K562 (cell line): Measurements from ENCODE around the gene CAMSAP3. TPM values are rescaled to one million over a fixed set of nuclear protein-coding genes. Genes with fewer than 3 reads are reported as not detected.

Experiments
- ATAC-seq: fragments of 200-7000 bp; cut with Tn5 transposase; 3 replicates; pipeline ENCODE4 v1.9.1; 2020; ENCODE audit warnings: moderate library complexity
- BruUV-seq: library from RNA; stranded (reverse); fragments of 400-500 nt; replicated peaks from 2 replicates; lab custom pipeline; 2021; lab: Mats Ljungman, UMichigan
- CTCF ChIA-PET: fragments of 300-600 bp; formaldehyde crosslinking; extraction: SDS; loops from one replicate; lab custom pipeline; 2021; ENCODE audit warnings: low intra/inter-chr PET ratio; lab: Yijun Ruan, JAX
- POLR2A ChIA-PET: fragments of 300-600, 350-650 bp; sonication (Branson Sonifier 250); formaldehyde crosslinking; extraction: SDS; loops from one replicate; lab custom pipeline; 2021; ENCODE audit warnings: antibody characterized with exemption, inconsistent platforms; lab: Yijun Ruan, JAX
- DNase-seq, 4 experiments: peaks; one replicate each; pipeline versions ENCODE4 v3.0.0 to v3.0.0-alpha.2; 2011 to 2018; ENCODE audit warnings: low spot score in 3 of 4, mixed read lengths in 3 of 4; ENCODE audit errors: extremely low read depth in 1 of 4
- FAIRE-seq: peaks from 2 replicates; lab custom pipeline; 2011; peaks lifted over from hg19 to GRCh38; lab: Jason Lieb, UNC
- H2AFZ ChIP-seq: 2 replicates; pipeline ENCODE4 v1.6.0; 2011; ENCODE audit warnings: low read depth, low read length, control low read depth, inconsistent platforms
- H3K27ac ChIP-seq: fragments of 200-600 bp; 3 replicates; pipeline ENCODE4 v1.8.0; 2011; ENCODE audit warnings: low read depth, mild to moderate bottlenecking, control low read depth, inconsistent platforms, low read length, moderate library complexity, mixed read lengths; ENCODE audit errors: extremely low read depth
- H3K27me3 ChIP-seq, 2 experiments: fragments of 300-600 bp in 1 of 2; 2 replicates in 1 of 2; 3 replicates in 1 of 2; pipeline versions ENCODE4 v1.6.0 to v1.8.0; 2011; ENCODE audit warnings: inconsistent platforms in 2 of 2, low read length in 2 of 2, mild to moderate bottlenecking in 1 of 2, mixed read lengths in 1 of 2, moderate library complexity in 1 of 2; ENCODE audit not compliant: control insufficient read depth in 2 of 2, insufficient read depth in 2 of 2
- H3K36me3 ChIP-seq: fragments of 300-600 bp; 3 replicates; pipeline ENCODE4 v1.8.0; 2011; ENCODE audit warnings: mild to moderate bottlenecking, low read length, inconsistent platforms; ENCODE audit not compliant: control insufficient read depth, insufficient read depth
- H3K4me1 ChIP-seq, 2 experiments: fragments of 200-600 bp in 1 of 2; replicated peaks in 1 of 2; 2 replicates in 1 of 2; 3 replicates in 1 of 2; pipeline versions ENCODE4 v1.5.1 to v1.8.0; 2011; ENCODE audit warnings: inconsistent platforms in 2 of 2, low read length in 2 of 2, mild to moderate bottlenecking in 1 of 2, mixed read lengths in 1 of 2, moderate library complexity in 1 of 2; ENCODE audit not compliant: control insufficient read depth in 2 of 2, insufficient read depth in 2 of 2
- H3K4me2 ChIP-seq: 2 replicates; pipeline ENCODE4 v1.6.1; 2011; ENCODE audit warnings: low read length, control low read depth, inconsistent platforms, mixed read lengths; ENCODE audit not compliant: insufficient read depth
- H3K4me3 ChIP-seq: fragments of 200-600 bp; sonication (generic), shearing (Covaris generic); 2 replicates; pipeline ENCODE4 v1.5.1; 2016; ENCODE audit warnings: control low read depth, inconsistent platforms
- H3K79me2 ChIP-seq: fragments of 200-600 bp; 3 replicates; pipeline ENCODE4 v1.8.0; 2011; ENCODE audit warnings: low read length, inconsistent platforms; ENCODE audit not compliant: control insufficient read depth, insufficient read depth
- H3K9ac ChIP-seq, 2 experiments: 2 replicates each; pipeline versions ENCODE4 v1.6.0 to v1.6.1; 2011; ENCODE audit warnings: low read depth in 2 of 2, low read length in 2 of 2, control low read depth in 1 of 2, inconsistent platforms in 1 of 2, mild to moderate bottlenecking in 1 of 2, mixed read lengths in 1 of 2; ENCODE audit not compliant: insufficient read depth in 1 of 2
- H3K9me1 ChIP-seq: one replicate; pipeline ENCODE4 v1.6.0; 2011; ENCODE audit warnings: inconsistent platforms, mild to moderate bottlenecking, low read length, moderate library complexity; ENCODE audit not compliant: control insufficient read depth, insufficient read depth
- H3K9me3 ChIP-seq: replicated peaks from 2 replicates; pipeline ENCODE4 v1.5.1; 2011; ENCODE audit warnings: low read depth, low read length, inconsistent platforms; ENCODE audit not compliant: control insufficient read depth, insufficient read depth
- H4K20me1 ChIP-seq: replicated peaks from 2 replicates; pipeline ENCODE4 v1.6.1; 2011; ENCODE audit warnings: low read length, inconsistent platforms, mixed read lengths; ENCODE audit not compliant: control insufficient read depth, insufficient read depth
- BACH1 ChIP-seq: fragments of 200-800 bp; sonication (Bioruptor generic); IDR thresholded peaks from 2 replicates; pipeline ENCODE4 v1.6.1; 2016; ENCODE audit warnings: missing genetic modification characterization, missing compliant biosample characterization
- DPF2 ChIP-seq: fragments of 450-650 bp; IDR thresholded peaks from 2 replicates; pipeline ENCODE4 v1.6.1; 2016
- FIP1L1 ChIP-seq: fragments of 200-400 bp; formaldehyde crosslinking; IDR thresholded peaks from 2 replicates; pipeline ENCODE4 v1.6.1; 2018; ENCODE audit warnings: mild to moderate bottlenecking, low read depth, low read length; ENCODE audit not compliant: poor library complexity, severe bottlenecking
- FOXK1 ChIP-seq: sonication (generic); formaldehyde crosslinking; IDR thresholded peaks from 2 replicates; pipeline ENCODE4 v1.8.0; 2022; ENCODE audit warnings: missing genetic modification reagents, mild to moderate bottlenecking, borderline replicate concordance
- GABPB1 ChIP-seq: sonication (generic); formaldehyde crosslinking; IDR thresholded peaks from 2 replicates; pipeline ENCODE4 v1.8.0; 2022; ENCODE audit warnings: mild to moderate bottlenecking, missing genetic modification reagents
- GTF2E2 ChIP-seq: fragments of 200-800 bp; sonication (Bioruptor generic); IDR thresholded peaks from 2 replicates; pipeline ENCODE4 v1.6.1; 2016; ENCODE audit warnings: missing genetic modification characterization, missing compliant biosample characterization
- HNRNPK ChIP-seq: fragments of 200-400 bp; formaldehyde crosslinking; IDR thresholded peaks from one replicate; pipeline ENCODE4 v1.6.1; 2018; ENCODE audit warnings: mild to moderate bottlenecking, low read depth, low read length; ENCODE audit not compliant: poor library complexity, severe bottlenecking
- LARP7 ChIP-seq: fragments of 450-650 bp; IDR thresholded peaks from 2 replicates; pipeline ENCODE4 v1.6.1; 2016
- MEF2A ChIP-seq: IDR thresholded peaks from 2 replicates; pipeline ENCODE4 v1.6.1; 2011; ENCODE audit warnings: low read depth, mild to moderate bottlenecking, low read length, moderate library complexity; ENCODE audit not compliant: control insufficient read depth
- NUFIP1 ChIP-seq: fragments of 450-650 bp; IDR thresholded peaks from 2 replicates; pipeline ENCODE4 v1.6.1; 2018; ENCODE audit not compliant: partially characterized antibody
- SIX5 ChIP-seq, 2 experiments: IDR thresholded peaks; 2 replicates each; pipeline ENCODE4 v1.6.1; 2011; ENCODE audit warnings: low read length in 2 of 2, borderline replicate concordance in 1 of 2, low read depth in 1 of 2, mild to moderate bottlenecking in 1 of 2, moderate library complexity in 1 of 2; ENCODE audit not compliant: insufficient read depth in 1 of 2
- TAF15 ChIP-seq: fragments of 200-400 bp; formaldehyde crosslinking; IDR thresholded peaks from 2 replicates; pipeline ENCODE4 v1.6.1; 2017; ENCODE audit warnings: mild to moderate bottlenecking, low read depth, low read length, moderate library complexity
- ZBTB7A ChIP-seq: IDR thresholded peaks from 2 replicates; pipeline ENCODE4 v1.6.1; 2011; ENCODE audit warnings: low read depth, mild to moderate bottlenecking, low read length, moderate library complexity, borderline replicate concordance; ENCODE audit not compliant: control insufficient read depth
- ZHX1 ChIP-seq: fragments of 150-350 bp; conservative IDR thresholded peaks from 2 replicates; pipeline ENCODE4 v1.6.1; 2014; ENCODE audit warnings: low read length
- ZNF584 ChIP-seq: fragments of 200-800 bp; sonication (Bioruptor generic); IDR thresholded peaks from 2 replicates; pipeline ENCODE4 v1.6.1; 2016; ENCODE audit warnings: low read depth, mild to moderate bottlenecking, missing genetic modification characterization, missing compliant biosample characterization
- ZNF79 ChIP-seq: fragments of 250-450 bp; sonication (Bioruptor Pico); IDR thresholded peaks from 2 replicates; pipeline ENCODE4 v1.4.0; 2020; ENCODE audit warnings: low read depth, mild to moderate bottlenecking, moderate library complexity
- WGBS: fragments of 100-300 bp; shearing (Covaris generic); methylation state at CpG from one replicate; pipeline ENCODE4 v1.1.6; 2016; ENCODE audit warnings: low coverage, mixed read lengths; ENCODE audit not compliant: insufficient coverage; ENCODE audit errors: missing lambda C conversion rate; 5-methylcytosine and 5-hydroxymethylcytosine counted together
- in situ Hi-C: fragments of 300-500 bp; cut with MboI; formaldehyde crosslinking; loops from 4 replicates; pipeline ENCODE4 v1.15.0; 2018; ENCODE audit warnings: inconsistent platforms, mixed read lengths
- intact Hi-C: fragments of 100-400 bp; cut with micrococcal nuclease; formaldehyde crosslinking; loops from 2 replicates; pipeline ENCODE4 v1.14.2; 2022
- polyA plus RNA-seq, 8 experiments: library from polyadenylated mRNA; depleted of rRNA in 4 of 8; stranded (reverse) in 5 of 8; unstranded in 3 of 8; fragments of >200 nt; fragmentation: Nextera tagmentation in 2 of 8; fragmentation: Illumina TruSeq in 1 of 8; extraction: Ambion mirVana in 2 of 8; extraction: Trizol in 1 of 8; gene quantifications; 2 replicates each; pipeline versions ENCODE4 v1.2.1 to v1.2.3, GENCODE V29; 2011 to 2014; ENCODE audit warnings: inconsistent platforms in 1 of 8, missing spikeins in 1 of 8
- total RNA-seq, 7 experiments: library from RNA; depleted of rRNA in 6 of 7; stranded (reverse); fragments of >200 nt in 6 of 7; fragmentation: Illumina TruSeq in 2 of 7; extraction: Trizol in 2 of 7; gene quantifications; 2 replicates each; pipeline versions ENCODE4 v1.2.1 to v1.2.3, GENCODE V29; 2011 to 2021; ENCODE audit warnings: low replicate concordance in 1 of 7
- TF ChIP-seq, protein P1 (sequence below): sonication (generic); formaldehyde crosslinking; IDR thresholded peaks from 2 replicates; pipeline ENCODE4 v1.4.0; 2020; ENCODE audit warnings: mild to moderate bottlenecking, missing genetic modification reagents

CAMSAP3 gene
- total and polyA plus RNA-seq, 9 of the 15 experiments (the other 6 are each of a cell fraction or from before 2014, with no cell fraction given), result 0.01 to 0.89 (median 0.22) TPM; not detected in 1

DNA sequence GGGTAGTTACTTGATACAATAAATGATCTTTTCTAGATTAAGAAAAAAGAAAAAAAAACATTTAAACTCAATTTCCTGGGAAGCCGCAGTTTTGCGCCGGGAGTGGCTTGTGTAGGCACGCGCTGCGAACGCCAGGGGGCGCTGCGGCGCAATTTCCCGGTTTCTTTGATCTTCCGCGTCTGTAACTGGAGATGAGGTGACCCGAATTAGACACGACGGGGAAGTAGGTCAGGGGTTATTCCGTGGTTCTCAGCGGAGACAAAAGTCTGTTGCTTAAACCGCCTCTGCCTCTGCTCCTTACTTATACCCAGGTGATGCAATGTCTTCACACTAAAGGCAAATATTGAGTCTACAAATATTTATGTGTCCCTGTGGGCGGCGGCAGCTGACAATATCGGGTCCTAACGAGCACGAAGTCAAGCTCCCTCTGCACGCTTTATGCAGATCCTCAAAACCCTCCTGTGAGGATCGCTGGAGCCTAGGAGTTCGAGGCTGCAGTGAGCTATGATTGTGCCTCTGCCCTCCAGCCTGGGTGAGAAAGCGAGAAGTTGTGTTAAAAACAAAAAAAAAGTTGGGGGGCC is 56.5 kb downstream of the CAMSAP3 start:
- no TSS peak for BruUV-seq
- Histone ChIP-seq H3K9me3 (no peaks in the 10 kb centered on the region), H3K79me2 (no peaks in the 10 kb centered on the region), H3K27ac (peak overlapping the region; percentile 49; the same call in 1 of the 3 replicates), H3K4me3 (no peak overlapping the region), H3K9ac (peak overlapping the region in 1 of 2 experiments; percentile 75; a peak in 1 of 4 replicates), H4K20me1 (no peaks in the 10 kb centered on the region), H3K9me1 (no peaks in the 10 kb centered on the region), H3K36me3 (peaks cover 7% of the 10 kb centered on the region; the same call in 1 of the 3 replicates), H2AFZ (peak overlapping the region; percentile 95), H3K27me3 (no peaks in the 10 kb centered on the region), H3K4me1 (peaks cover 2 to 11% of the 10 kb centered on the region in 2 experiments; a peak in 3 of 5 replicates), H3K4me2 (peak overlapping the region; percentile 72)
- WGBS, result 6% methylated on average over 28 of the region's 28 CpGs
- intact Hi-C loops, result loop anchor here (2.0 kb wide), 1 partner anchor 29 kb away; the partner anchor contains the start of gene TRAPPC5
- peak; percentile 88 for ATAC-seq
- peak; percentile 79 to 92 (median 84) for DNase-seq
- POLR2A ChIA-PET, result interaction anchor here (0.6 to 1.3 kb wide), 2 partner anchors 9 to 293 kb away, joined by 3 to 5 read pairs; no protein-coding TSS in a partner anchor
- CTCF ChIA-PET, result interaction anchor here (1.6 kb wide), 1 partner anchor 28 kb away, joined by 6 read pairs; no protein-coding TSS in a partner anchor
- in situ Hi-C loops, result no loop called here
- peak; percentile 97 for FAIRE-seq
- TF ChIP-seq GTF2E2 (tag), result no peak
- TF ChIP-seq MEF2A, result 0 out of 2 replicates have a peak, but pooled peaks have one; percentile 60
- no peak for TF ChIP-seq FIP1L1
- no peak for TF ChIP-seq BACH1 (tag)
- TF ChIP-seq TAF15, result no peak
- no peak for TF ChIP-seq ZHX1
- no peak for TF ChIP-seq ZNF79 (CRISPR knock-in tag)
- peak; percentile 39; the same call in 1 of the 2 replicates for TF ChIP-seq FOXK1 (CRISPR knock-in tag)
- peak; percentile 68; the same call in 1 of the 2 replicates for TF ChIP-seq DPF2
- TF ChIP-seq NUFIP1, result no peak
- TF ChIP-seq, protein P1, sequence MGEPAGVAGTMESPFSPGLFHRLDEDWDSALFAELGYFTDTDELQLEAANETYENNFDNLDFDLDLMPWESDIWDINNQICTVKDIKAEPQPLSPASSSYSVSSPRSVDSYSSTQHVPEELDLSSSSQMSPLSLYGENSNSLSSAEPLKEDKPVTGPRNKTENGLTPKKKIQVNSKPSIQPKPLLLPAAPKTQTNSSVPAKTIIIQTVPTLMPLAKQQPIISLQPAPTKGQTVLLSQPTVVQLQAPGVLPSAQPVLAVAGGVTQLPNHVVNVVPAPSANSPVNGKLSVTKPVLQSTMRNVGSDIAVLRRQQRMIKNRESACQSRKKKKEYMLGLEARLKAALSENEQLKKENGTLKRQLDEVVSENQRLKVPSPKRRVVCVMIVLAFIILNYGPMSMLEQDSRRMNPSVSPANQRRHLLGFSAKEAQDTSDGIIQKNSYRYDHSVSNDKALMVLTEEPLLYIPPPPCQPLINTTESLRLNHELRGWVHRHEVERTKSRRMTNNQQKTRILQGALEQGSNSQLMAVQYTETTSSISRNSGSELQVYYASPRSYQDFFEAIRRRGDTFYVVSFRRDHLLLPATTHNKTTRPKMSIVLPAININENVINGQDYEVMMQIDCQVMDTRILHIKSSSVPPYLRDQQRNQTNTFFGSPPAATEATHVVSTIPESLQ (CRISPR knock-in tag), result no peak
- TF ChIP-seq SIX5 (IDR thresholded peaks at IDR 0.05; ENCODE audit: borderline replicate concordance in 1 of 2, insufficient read depth in 1 of 2, low read depth in 1 of 2, low read length in 2 of 2), result no peak
- TF ChIP-seq ZBTB7A, result peak; percentile 38; the same call in 1 of the 2 replicates
- no peak for TF ChIP-seq ZNF584 (CRISPR knock-in tag)
- TF ChIP-seq GABPB1 (CRISPR knock-in tag), result no peak; the same call in 1 of the 2 replicates
- TF ChIP-seq HNRNPK, result no peak
- TF ChIP-seq LARP7, result no peak
